ENCODE data around the gene CTNNA1. TPM values are rescaled to one million over a fixed set of nuclear protein-coding genes. Genes with fewer than 3 reads are reported as not detected.

Gene CTNNA1
- total RNA-seq, 3 donors from 2014 or later (not counting 1 experiment from before 2014, with no cell fraction given) = 34.4 to 53.0 (median 49.8) TPM

DNA sequence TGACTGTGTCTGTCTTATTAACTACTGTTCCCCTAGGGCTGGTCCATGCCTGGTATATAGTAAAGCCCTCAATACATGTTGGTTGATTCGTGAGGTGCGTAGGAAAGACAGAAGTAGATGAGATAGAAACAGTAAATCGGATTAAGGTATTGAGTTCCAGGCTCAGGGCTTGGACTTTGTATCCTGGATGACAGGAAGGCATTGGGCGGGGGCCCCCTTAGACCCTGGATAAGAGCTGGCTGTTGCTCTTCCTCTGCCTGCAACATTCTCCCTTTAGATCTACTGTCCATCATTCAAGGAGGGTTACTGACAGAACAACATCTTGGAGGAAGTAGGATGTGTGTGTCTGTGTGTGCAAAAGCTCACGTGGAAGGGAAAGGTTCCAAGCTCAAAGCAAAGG, 31.2 kb upstream of the CTNNA1 start:
- H3K27ac Mint-ChIP-seq = no peak overlapping the region
- Histone ChIP-seq H3K9me3 (ENCODE audit: control insufficient read depth, insufficient read depth, low read length) (no peaks in the 10 kb centered on the region), H3K27me3 (ENCODE audit: control insufficient read depth, insufficient read depth, low read length) (no peaks in the 10 kb centered on the region), H3K36me3 (ENCODE audit: control insufficient read depth, insufficient read depth, low read length) (no peaks in the 10 kb centered on the region), H3K4me1 (ENCODE audit: control insufficient read depth, insufficient read depth, low read length) (peaks cover 7% of the 10 kb centered on the region), H3K27ac (ENCODE audit: low read length) (no peak overlapping the region), H3K4me3 (ENCODE audit: low read length) (no peak overlapping the region)
- no peaks in the 10 kb centered on the region for H3K36me3 Mint-ChIP-seq
- no peaks in the 10 kb centered on the region for H3K9me3 Mint-ChIP-seq
- no peak for DNase-seq
- H3K27me3 Mint-ChIP-seq (ENCODE audit: low read depth in 2 of 2) = peaks cover 20 to 48% of the 10 kb centered on the region in 2 donors
- TF ChIP-seq, protein P1, sequence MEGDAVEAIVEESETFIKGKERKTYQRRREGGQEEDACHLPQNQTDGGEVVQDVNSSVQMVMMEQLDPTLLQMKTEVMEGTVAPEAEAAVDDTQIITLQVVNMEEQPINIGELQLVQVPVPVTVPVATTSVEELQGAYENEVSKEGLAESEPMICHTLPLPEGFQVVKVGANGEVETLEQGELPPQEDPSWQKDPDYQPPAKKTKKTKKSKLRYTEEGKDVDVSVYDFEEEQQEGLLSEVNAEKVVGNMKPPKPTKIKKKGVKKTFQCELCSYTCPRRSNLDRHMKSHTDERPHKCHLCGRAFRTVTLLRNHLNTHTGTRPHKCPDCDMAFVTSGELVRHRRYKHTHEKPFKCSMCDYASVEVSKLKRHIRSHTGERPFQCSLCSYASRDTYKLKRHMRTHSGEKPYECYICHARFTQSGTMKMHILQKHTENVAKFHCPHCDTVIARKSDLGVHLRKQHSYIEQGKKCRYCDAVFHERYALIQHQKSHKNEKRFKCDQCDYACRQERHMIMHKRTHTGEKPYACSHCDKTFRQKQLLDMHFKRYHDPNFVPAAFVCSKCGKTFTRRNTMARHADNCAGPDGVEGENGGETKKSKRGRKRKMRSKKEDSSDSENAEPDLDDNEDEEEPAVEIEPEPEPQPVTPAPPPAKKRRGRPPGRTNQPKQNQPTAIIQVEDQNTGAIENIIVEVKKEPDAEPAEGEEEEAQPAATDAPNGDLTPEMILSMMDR (IDR thresholded peaks at IDR 0.05) = no peak
- ATAC-seq = no peak
- 80% methylated on average over 5 of the region's 5 CpGs for WGBS (ENCODE audit: insufficient coverage)
- H3K4me1 Mint-ChIP-seq = peaks cover 0 to 4% of the 10 kb centered on the region in 2 donors
- no peak overlapping the region for H3K4me3 Mint-ChIP-seq
- intact Hi-C loops (cut with micrococcal nuclease) = no loop called here

DNA sequence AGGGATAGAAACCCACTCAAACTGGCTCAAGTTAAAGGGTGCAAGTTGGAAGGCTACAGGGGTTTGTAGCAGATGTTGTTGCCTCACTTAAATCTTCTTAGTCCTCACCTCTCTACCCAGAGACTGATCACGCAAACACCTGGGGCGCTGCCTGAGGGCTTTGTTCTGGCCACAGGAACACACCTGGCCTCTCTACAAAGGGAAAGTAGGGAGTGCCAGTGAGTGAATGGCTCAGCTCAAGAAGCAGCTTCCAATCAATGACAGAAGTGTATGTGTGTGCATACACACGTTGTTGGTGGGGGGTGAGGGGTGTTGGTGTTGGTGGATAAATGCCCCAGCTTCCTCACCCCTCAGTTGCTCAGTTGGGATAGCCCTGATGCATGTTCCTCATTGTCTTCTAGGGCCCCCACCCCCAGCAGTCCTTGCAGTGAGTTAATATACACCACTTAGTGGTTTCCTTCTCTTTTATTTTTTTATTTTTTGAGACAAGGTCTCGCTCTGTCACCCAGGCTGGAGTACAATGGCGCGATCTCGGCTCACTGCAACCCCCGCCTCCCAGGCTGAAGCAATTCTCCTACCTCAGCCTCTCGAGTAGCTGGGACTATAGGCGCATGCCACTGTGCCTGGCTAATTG, 30.6 kb upstream of the CTNNA1 start:
- H3K4me3 Mint-ChIP-seq = no peak overlapping the region
- intact Hi-C loops (cut with micrococcal nuclease) = no loop called here
- DNase-seq (no peak), ATAC-seq (no peak)
- no peaks in the 10 kb centered on the region for H3K36me3 Mint-ChIP-seq
- Histone ChIP-seq H3K27me3 (ENCODE audit: control insufficient read depth, insufficient read depth, low read length) (no peaks in the 10 kb centered on the region), H3K4me1 (ENCODE audit: control insufficient read depth, insufficient read depth, low read length) (peaks cover 7% of the 10 kb centered on the region), H3K9me3 (ENCODE audit: control insufficient read depth, insufficient read depth, low read length) (no peaks in the 10 kb centered on the region), H3K36me3 (ENCODE audit: control insufficient read depth, insufficient read depth, low read length) (no peaks in the 10 kb centered on the region), H3K27ac (ENCODE audit: low read length) (no peak overlapping the region), H3K4me3 (ENCODE audit: low read length) (no peak overlapping the region)
- TF ChIP-seq, protein P1 (IDR thresholded peaks at IDR 0.05) = no peak
- H3K27me3 Mint-ChIP-seq (ENCODE audit: low read depth in 2 of 2) = peaks cover 21 to 54% of the 10 kb centered on the region in 2 donors
- H3K27ac Mint-ChIP-seq = no peak overlapping the region
- H3K4me1 Mint-ChIP-seq = peaks cover 0 to 11% of the 10 kb centered on the region in 2 donors
- no peaks in the 10 kb centered on the region for H3K9me3 Mint-ChIP-seq
- 71% methylated on average over 8 of the region's 10 CpGs for WGBS (ENCODE audit: insufficient coverage)

DNA sequence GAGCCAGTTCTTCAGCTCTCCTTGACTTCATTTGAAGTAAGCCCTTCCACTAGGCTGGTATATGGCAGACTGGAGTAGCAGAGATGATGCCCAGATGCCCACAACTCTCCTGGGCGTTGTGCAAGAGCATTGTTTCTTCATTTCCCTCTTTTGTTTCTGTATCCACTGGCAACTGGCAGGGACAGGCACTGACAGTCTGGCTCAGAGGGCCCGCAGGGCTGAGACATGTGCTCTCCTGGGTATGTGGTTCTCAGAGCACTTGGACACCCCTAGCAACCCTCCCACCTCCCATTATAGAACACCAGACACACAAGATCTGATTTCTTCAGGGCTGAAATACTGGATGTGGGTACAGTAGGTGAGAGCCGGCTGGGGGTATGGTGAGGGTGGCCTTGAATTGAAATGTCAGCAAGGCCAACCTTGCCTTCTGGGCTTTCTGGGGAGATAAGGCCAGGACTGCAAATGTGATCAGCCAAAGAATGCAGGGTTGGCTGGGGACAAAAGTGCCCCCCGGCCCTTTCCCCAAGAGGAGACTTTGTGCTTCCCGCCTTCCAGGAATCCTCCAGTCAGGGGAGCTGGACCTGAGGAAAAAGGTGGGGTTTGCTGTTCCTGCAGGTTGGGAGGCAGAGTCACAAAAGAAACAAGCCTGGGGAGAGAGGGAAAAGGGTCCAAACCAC, 28.6 kb upstream of the CTNNA1 start:
- Mint-ChIP-seq H3K4me3 (no peak overlapping the region), H3K27me3 (ENCODE audit: low read depth in 2 of 2) (peaks cover 25 to 60% of the 10 kb centered on the region in 2 donors), H3K9me3 (no peaks in the 10 kb centered on the region), H3K4me1 (peaks cover 0 to 12% of the 10 kb centered on the region in 2 donors), H3K27ac (no peak overlapping the region), H3K36me3 (no peaks in the 10 kb centered on the region)
- Histone ChIP-seq H3K36me3 (ENCODE audit: control insufficient read depth, insufficient read depth, low read length) (no peaks in the 10 kb centered on the region), H3K9me3 (ENCODE audit: control insufficient read depth, insufficient read depth, low read length) (no peaks in the 10 kb centered on the region), H3K27me3 (ENCODE audit: control insufficient read depth, insufficient read depth, low read length) (no peaks in the 10 kb centered on the region), H3K27ac (ENCODE audit: low read length) (no peak overlapping the region), H3K4me1 (ENCODE audit: control insufficient read depth, insufficient read depth, low read length) (peaks cover 7% of the 10 kb centered on the region), H3K4me3 (ENCODE audit: low read length) (no peak overlapping the region)
- no peak for ATAC-seq
- no peak for DNase-seq
- 83% methylated on average over 5 of the region's 5 CpGs for WGBS (ENCODE audit: insufficient coverage)
- intact Hi-C loops (cut with micrococcal nuclease) = no loop called here
- TF ChIP-seq, protein P1 (IDR thresholded peaks at IDR 0.05) = no peak

Measured in natural killer cell (primary cell).